IMR-90 (cell line): ENCODE measurements around the gene LATS2. TPM values are rescaled to one million over a fixed set of nuclear protein-coding genes. Genes with fewer than 3 reads are reported as not detected.

Source experiments
- ATAC-seq: fragments of 200-7000 bp; cut with Tn5 transposase; 2 replicates; pipeline ENCODE4 v1.9.1; 2020; ENCODE audit warnings: low read depth, mild to moderate bottlenecking, moderate library complexity
- BruUV-seq: library from RNA; stranded (reverse); fragments of 400-500 nt; replicated peaks from 2 replicates; lab custom pipeline; 2021; lab: Mats Ljungman, UMichigan
- CTCF ChIA-PET: fragments of 300-600 bp; formaldehyde crosslinking; extraction: SDS; loops from one replicate; lab custom pipeline; 2021; ENCODE audit warnings: antibody characterized with exemption; lab: Yijun Ruan, JAX
- POLR2A ChIA-PET: fragments of 300-600 bp; sonication (Branson Sonifier 250); formaldehyde crosslinking; loops from one replicate; lab custom pipeline; 2022; ENCODE audit warnings: antibody characterized with exemption; ENCODE audit not compliant: unreplicated experiment; lab: Charles Lee
- DNase-seq: peaks from one replicate; pipeline ENCODE4 v3.0.0; 2013
- H2AFZ ChIP-seq: replicated peaks from 2 replicates; pipeline ENCODE3; 2013; ENCODE audit warnings: low read length, mild to moderate bottlenecking; ENCODE audit not compliant: poor library complexity
- H2AK5ac ChIP-seq: 2 replicates; pipeline ENCODE4 v1.6.1; 2013; ENCODE audit warnings: low read depth, low read length, inconsistent platforms
- H2AK9ac ChIP-seq: replicated peaks from 2 replicates; pipeline ENCODE3; 2013; ENCODE audit warnings: mild to moderate bottlenecking, low read depth, low read length, moderate library complexity; ENCODE audit not compliant: poor library complexity
- H2BK120ac ChIP-seq: 2 replicates; pipeline ENCODE4 v1.6.1; 2013; ENCODE audit warnings: low read depth, low read length, inconsistent platforms
- H2BK15ac ChIP-seq: 3 replicates; pipeline ENCODE4 v1.6.1; 2013; ENCODE audit warnings: low read depth, low read length, inconsistent platforms
- H2BK20ac ChIP-seq: 2 replicates; pipeline ENCODE4 v1.6.1; 2013; ENCODE audit warnings: low read depth, mild to moderate bottlenecking, inconsistent platforms, low read length, moderate library complexity
- H2BK5ac ChIP-seq: 2 replicates; pipeline ENCODE4 v1.6.1; 2013; ENCODE audit warnings: mild to moderate bottlenecking, low read depth, low read length, inconsistent platforms; ENCODE audit not compliant: poor library complexity, severe bottlenecking
- H3K14ac ChIP-seq: replicated peaks from 2 replicates; pipeline ENCODE4 v1.6.1; 2013; ENCODE audit warnings: low read depth, low read length, inconsistent platforms
- H3K18ac ChIP-seq: 2 replicates; pipeline ENCODE4 v1.6.1; 2013; ENCODE audit warnings: low read depth, low read length, control low read depth
- H3K23ac ChIP-seq: 2 replicates; pipeline ENCODE4 v1.6.1; 2013; ENCODE audit warnings: low read depth, low read length, inconsistent platforms
- H3K27ac ChIP-seq: 2 replicates; pipeline ENCODE4 v1.5.1; 2013; ENCODE audit warnings: mild to moderate bottlenecking, control low read depth, low read length; ENCODE audit not compliant: insufficient read depth
- H3K27me3 ChIP-seq: 2 replicates; pipeline ENCODE4 v1.6.1; 2013; ENCODE audit warnings: low read length; ENCODE audit not compliant: control insufficient read depth, insufficient read depth
- H3K36me3 ChIP-seq: 2 replicates; pipeline ENCODE4 v1.6.1; 2013; ENCODE audit warnings: low read length, mixed read lengths; ENCODE audit not compliant: control insufficient read depth, insufficient read depth
- H3K4ac ChIP-seq: 2 replicates; pipeline ENCODE4 v1.6.1; 2013; ENCODE audit warnings: low read depth, low read length, inconsistent platforms
- H3K4me1 ChIP-seq: 2 replicates; pipeline ENCODE4 v1.6.1; 2013; ENCODE audit warnings: low read length, mixed read lengths; ENCODE audit not compliant: control insufficient read depth, insufficient read depth
- H3K4me2 ChIP-seq: 2 replicates; pipeline ENCODE4 v1.6.1; 2013; ENCODE audit warnings: low read depth, mild to moderate bottlenecking, control low read depth, low read length, moderate library complexity
- H3K4me3 ChIP-seq: 2 replicates; pipeline ENCODE4 v1.5.1; 2013; ENCODE audit warnings: low read depth, mild to moderate bottlenecking, control low read depth, low read length, moderate library complexity; ENCODE audit not compliant: insufficient read depth
- H3K56ac ChIP-seq: 2 replicates; pipeline ENCODE4 v1.6.1; 2013; ENCODE audit warnings: low read length, inconsistent platforms; ENCODE audit not compliant: insufficient read depth; ENCODE audit errors: extremely low read depth
- H3K79me1 ChIP-seq, 2 experiments: 2 replicates each; pipeline ENCODE4 v1.6.1; 2013; ENCODE audit warnings: low read length in 2 of 2, inconsistent platforms in 1 of 2, low read depth in 1 of 2
- H3K9ac ChIP-seq: 2 replicates; pipeline ENCODE4 v1.6.1; 2013; ENCODE audit warnings: low read depth, low read length, control low read depth
- H3K9me1 ChIP-seq: 2 replicates; pipeline ENCODE4 v1.6.1; 2013; ENCODE audit warnings: low read length, inconsistent platforms; ENCODE audit not compliant: insufficient read depth
- H3K9me3 ChIP-seq: 2 replicates; pipeline ENCODE4 v1.6.1; 2013; ENCODE audit warnings: low read length; ENCODE audit not compliant: control insufficient read depth, insufficient read depth
- H4K20me1 ChIP-seq: 2 replicates; pipeline ENCODE4 v1.6.1; 2013; ENCODE audit warnings: low read length, inconsistent platforms; ENCODE audit not compliant: insufficient read depth
- H4K5ac ChIP-seq: 2 replicates; pipeline ENCODE4 v1.6.1; 2013; ENCODE audit warnings: mild to moderate bottlenecking, low read depth, low read length, control low read depth
- H4K8ac ChIP-seq, 2 experiments: 2 replicates each; pipeline ENCODE4 v1.6.1; 2013; ENCODE audit warnings: low read depth in 2 of 2, low read length in 2 of 2, control low read depth in 1 of 2, inconsistent platforms in 1 of 2
- H4K91ac ChIP-seq: 2 replicates; pipeline ENCODE4 v1.6.1; 2013; ENCODE audit warnings: low read depth, low read length, inconsistent platforms; ENCODE audit not compliant: insufficient read depth
- BHLHE40 ChIP-seq: fragments of 150-350 bp; IDR thresholded peaks from 2 replicates; pipeline ENCODE4 v1.6.1; 2016; ENCODE audit warnings: mild to moderate bottlenecking, low read depth, low read length
- CEBPB ChIP-seq: IDR thresholded peaks from 2 replicates; pipeline ENCODE4 v1.6.1; 2012; ENCODE audit warnings: low read depth, low read length, improper control_type of control experiment
- CHD1 ChIP-seq: IDR thresholded peaks from 2 replicates; pipeline ENCODE4 v1.6.1; 2012; ENCODE audit warnings: low read depth, low read length, improper control_type of control experiment
- FOS ChIP-seq: fragments of 150-350 bp; IDR thresholded peaks from 2 replicates; pipeline ENCODE4 v1.6.1; 2016; ENCODE audit warnings: low read depth, low read length
- MAFK ChIP-seq: IDR thresholded peaks from 2 replicates; pipeline ENCODE4 v1.6.1; 2012; ENCODE audit warnings: low read depth, low read length, improper control_type of control experiment
- MAZ ChIP-seq: IDR thresholded peaks from 2 replicates; pipeline ENCODE4 v1.6.1; 2012; ENCODE audit warnings: low read depth, mild to moderate bottlenecking, low read length, improper control_type of control experiment, moderate library complexity, borderline replicate concordance
- MXI1 ChIP-seq: IDR thresholded peaks from 2 replicates; pipeline ENCODE4 v1.6.1; 2012; ENCODE audit warnings: low read depth, mild to moderate bottlenecking, low read length, moderate library complexity, borderline replicate concordance
- POLR2A ChIP-seq: IDR thresholded peaks from 2 replicates; pipeline ENCODE4 v1.6.1; 2012; ENCODE audit warnings: mild to moderate bottlenecking, low read depth, low read length
- RCOR1 ChIP-seq: IDR thresholded peaks from 2 replicates; pipeline ENCODE4 v1.6.1; 2012; ENCODE audit warnings: mild to moderate bottlenecking, low read length, improper control_type of control experiment; ENCODE audit not compliant: insufficient replicate concordance
- SMC3 ChIP-seq: fragments of 150-350 bp; IDR thresholded peaks from 2 replicates; pipeline ENCODE4 v1.6.1; 2016; ENCODE audit warnings: low read depth, mild to moderate bottlenecking, antibody characterized with exemption, low read length, moderate library complexity
- whole genome bisulfite sequencing, 2 experiments: methylation state at CpG; one replicate each; pipeline versions ENCODE4 v1.1.5 to v1.1.7; 2013; ENCODE audit warnings: missing lambda C conversion rate in 2 of 2; ENCODE audit not compliant: insufficient read length in 1 of 2; ENCODE audit errors: extremely low coverage in 2 of 2; 5-methylcytosine and 5-hydroxymethylcytosine counted together
- dilution Hi-C: fragments of 300-500 bp; cut with HindIII; formaldehyde crosslinking; loops from one replicate; pipeline ENCODE4 v1.14.3; 2018; ENCODE audit warnings: low sequenced_read_pairs; ENCODE audit not compliant: unreplicated experiment
- in situ Hi-C: fragments of 300-500 bp; cut with MboI; formaldehyde crosslinking; loops from 3 replicates; pipeline ENCODE4 v1.14.3; 2019; ENCODE audit warnings: low sequenced_read_pairs, inconsistent platforms, mixed read lengths
- intact Hi-C: fragments of 100-400 bp; cut with micrococcal nuclease; formaldehyde crosslinking; loops from 2 replicates; pipeline ENCODE4 v1.10.0; 2022
- polyA plus RNA-seq, 3 experiments: library from polyadenylated mRNA; depleted of rRNA; stranded (reverse); fragments of >200 nt; gene quantifications; 2 replicates each; pipeline ENCODE4 v1.2.3, GENCODE V29; 2012; ENCODE audit warnings: low replicate concordance in 1 of 3
- total RNA-seq: library from RNA; depleted of rRNA; stranded (reverse); fragments of >200 nt; gene quantifications from 2 replicates; pipeline ENCODE4 v1.2.3, GENCODE V29; 2012
- TF ChIP-seq, protein P1 (sequence below): fragments of 150-350 bp; IDR thresholded peaks from 2 replicates; pipeline ENCODE4 v1.6.1; 2017; ENCODE audit warnings: mild to moderate bottlenecking, antibody characterized with exemption, low read length, low read depth
- TF ChIP-seq, protein P2 (sequence below): conservative IDR thresholded peaks from 2 replicates; pipeline ENCODE4 v1.5.1; 2012; ENCODE audit warnings: mild to moderate bottlenecking, low read depth, low read length, improper control_type of control experiment
- TF ChIP-seq, protein P3 (sequence below): fragments of 150-350 bp; IDR thresholded peaks from 2 replicates; pipeline ENCODE4 v1.6.1; 2016; ENCODE audit warnings: low read depth, mild to moderate bottlenecking, low read length, moderate library complexity, borderline replicate concordance

The LATS2 gene
- total and polyA plus RNA-seq, 2 of the 4 experiments (the other 2 are of a cell fraction), result 12.7 to 22.4 TPM

DNA sequence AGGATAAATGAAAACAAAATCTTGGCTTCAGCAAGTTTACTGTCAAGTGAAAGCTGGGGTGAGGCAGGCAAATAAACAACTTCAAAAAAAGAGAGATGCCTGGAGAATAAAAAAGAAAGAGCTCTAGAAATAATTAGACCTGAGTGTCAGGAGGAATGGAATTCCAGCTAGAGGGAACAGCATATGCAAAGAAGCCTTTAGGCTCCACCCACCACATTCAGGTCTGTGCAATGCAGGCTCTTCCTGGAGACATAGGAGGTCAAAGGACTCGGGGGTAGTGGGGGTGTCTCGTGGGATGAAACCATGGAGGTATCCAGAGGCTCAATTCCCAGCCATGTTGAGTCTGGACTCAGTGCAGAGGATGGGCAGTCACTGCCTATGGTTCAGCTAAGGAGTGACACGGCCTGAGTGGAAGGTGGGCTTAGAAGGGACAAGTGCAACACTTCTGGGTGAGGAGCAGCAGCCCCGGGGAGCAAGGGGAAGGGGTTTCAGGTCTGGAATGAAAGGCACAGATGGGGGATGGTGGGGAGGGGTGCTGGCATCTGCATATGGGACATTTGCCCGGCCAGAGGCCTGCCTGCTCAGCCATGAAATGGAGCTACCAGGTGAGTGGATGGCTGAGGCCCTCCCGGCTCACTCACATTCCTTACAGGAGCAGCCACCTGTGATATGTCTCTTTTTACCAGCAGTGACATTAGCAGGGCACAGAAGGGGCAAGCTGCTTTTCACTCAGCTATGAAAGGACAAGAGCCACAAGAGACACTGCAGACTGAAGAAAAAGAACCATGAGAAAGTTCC lies 12.3 kb downstream of the LATS2 start:
- peaks cover 39% of the 10 kb centered on the region for H3K36me3 ChIP-seq
- H4K8ac ChIP-seq, result no peak overlapping the region
- no peak overlapping the region; the same call in 1 of the 2 replicates for H3K4ac ChIP-seq
- H3K9ac ChIP-seq, result no peak overlapping the region
- H3K9me1 ChIP-seq, result peaks cover 46% of the 10 kb centered on the region
- dilution Hi-C loops, result no loop called here
- no peak overlapping the region for H4K91ac ChIP-seq
- H3K23ac ChIP-seq, result no peak overlapping the region
- H3K14ac ChIP-seq, result no peak overlapping the region
- intact Hi-C loops, result no loop called here
- no TSS peak for BruUV-seq
- no peak overlapping the region for H2BK20ac ChIP-seq
- no peak overlapping the region for H3K4me3 ChIP-seq
- H3K79me1 ChIP-seq, result peaks cover 12 to 79% of the 10 kb centered on the region in 2 experiments
- peaks cover 99% of the 10 kb centered on the region for H4K20me1 ChIP-seq
- H3K4me2 ChIP-seq, result no peak overlapping the region
- no peaks in the 10 kb centered on the region for H3K27me3 ChIP-seq
- no peak overlapping the region for H2AFZ ChIP-seq
- 81% methylated on average over 3 of the region's 6 CpGs; no CpG with 5 or more reads in 1 of the 2 experiments for WGBS, 2 experiments
- no peak overlapping the region for H3K18ac ChIP-seq
- peak overlapping the region; percentile 25 for H2AK9ac ChIP-seq
- no peak overlapping the region for H3K56ac ChIP-seq
- H4K5ac ChIP-seq, result no peak overlapping the region
- no peak overlapping the region for H2BK15ac ChIP-seq
- no peak overlapping the region for H3K27ac ChIP-seq
- POLR2A ChIA-PET, result no interaction called here
- DNase-seq (no peak), ATAC-seq (no peak)
- 0 out of 2 replicates have a peak overlapping the region, but pooled peaks have one; percentile 48 for H2AK5ac ChIP-seq
- H3K9me3 ChIP-seq, result no peaks in the 10 kb centered on the region
- no peak overlapping the region for H2BK5ac ChIP-seq
- CTCF ChIA-PET, result no interaction called here
- in situ Hi-C loops, result no loop called here
- TF ChIP-seq MXI1 (no peak), BHLHE40 (no peak), FOS (no peak), CHD1 (no peak), MAFK (no peak), SMC3 (no peak), CEBPB (no peak), RCOR1 (no peak), MAZ (no peak), POLR2A (no peak)
- TF ChIP-seq, protein P1, sequence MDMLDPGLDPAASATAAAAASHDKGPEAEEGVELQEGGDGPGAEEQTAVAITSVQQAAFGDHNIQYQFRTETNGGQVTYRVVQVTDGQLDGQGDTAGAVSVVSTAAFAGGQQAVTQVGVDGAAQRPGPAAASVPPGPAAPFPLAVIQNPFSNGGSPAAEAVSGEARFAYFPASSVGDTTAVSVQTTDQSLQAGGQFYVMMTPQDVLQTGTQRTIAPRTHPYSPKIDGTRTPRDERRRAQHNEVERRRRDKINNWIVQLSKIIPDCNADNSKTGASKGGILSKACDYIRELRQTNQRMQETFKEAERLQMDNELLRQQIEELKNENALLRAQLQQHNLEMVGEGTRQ, result no peak
- TF ChIP-seq, protein P2, sequence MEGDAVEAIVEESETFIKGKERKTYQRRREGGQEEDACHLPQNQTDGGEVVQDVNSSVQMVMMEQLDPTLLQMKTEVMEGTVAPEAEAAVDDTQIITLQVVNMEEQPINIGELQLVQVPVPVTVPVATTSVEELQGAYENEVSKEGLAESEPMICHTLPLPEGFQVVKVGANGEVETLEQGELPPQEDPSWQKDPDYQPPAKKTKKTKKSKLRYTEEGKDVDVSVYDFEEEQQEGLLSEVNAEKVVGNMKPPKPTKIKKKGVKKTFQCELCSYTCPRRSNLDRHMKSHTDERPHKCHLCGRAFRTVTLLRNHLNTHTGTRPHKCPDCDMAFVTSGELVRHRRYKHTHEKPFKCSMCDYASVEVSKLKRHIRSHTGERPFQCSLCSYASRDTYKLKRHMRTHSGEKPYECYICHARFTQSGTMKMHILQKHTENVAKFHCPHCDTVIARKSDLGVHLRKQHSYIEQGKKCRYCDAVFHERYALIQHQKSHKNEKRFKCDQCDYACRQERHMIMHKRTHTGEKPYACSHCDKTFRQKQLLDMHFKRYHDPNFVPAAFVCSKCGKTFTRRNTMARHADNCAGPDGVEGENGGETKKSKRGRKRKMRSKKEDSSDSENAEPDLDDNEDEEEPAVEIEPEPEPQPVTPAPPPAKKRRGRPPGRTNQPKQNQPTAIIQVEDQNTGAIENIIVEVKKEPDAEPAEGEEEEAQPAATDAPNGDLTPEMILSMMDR, result no peak
- TF ChIP-seq, protein P3, sequence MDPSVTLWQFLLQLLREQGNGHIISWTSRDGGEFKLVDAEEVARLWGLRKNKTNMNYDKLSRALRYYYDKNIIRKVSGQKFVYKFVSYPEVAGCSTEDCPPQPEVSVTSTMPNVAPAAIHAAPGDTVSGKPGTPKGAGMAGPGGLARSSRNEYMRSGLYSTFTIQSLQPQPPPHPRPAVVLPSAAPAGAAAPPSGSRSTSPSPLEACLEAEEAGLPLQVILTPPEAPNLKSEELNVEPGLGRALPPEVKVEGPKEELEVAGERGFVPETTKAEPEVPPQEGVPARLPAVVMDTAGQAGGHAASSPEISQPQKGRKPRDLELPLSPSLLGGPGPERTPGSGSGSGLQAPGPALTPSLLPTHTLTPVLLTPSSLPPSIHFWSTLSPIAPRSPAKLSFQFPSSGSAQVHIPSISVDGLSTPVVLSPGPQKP, result no peak
- no peak overlapping the region for H2BK120ac ChIP-seq
- H3K4me1 ChIP-seq, result peaks cover 26% of the 10 kb centered on the region
